Liver (tissue), 9 donors: ENCODE measurements around the gene PEMT. TPM values are rescaled to one million over a fixed set of nuclear protein-coding genes. Genes with fewer than 3 reads are reported as not detected.

Experiments used
- DNase-seq: peaks from one replicate; pipeline ENCODE4 v3.0.0-alpha.2; 2017; ENCODE audit warnings: low spot score
- H3K27ac ChIP-seq, 2 donors: one replicate each; pipeline ENCODE4 v1.7.0; 2013; ENCODE audit warnings: inconsistent platforms in 2 of 2, low read length in 2 of 2, control low read depth in 1 of 2, low read depth in 1 of 2, mild to moderate bottlenecking in 1 of 2
- H3K27me3 ChIP-seq, 4 donors: one replicate each; pipeline versions ENCODE4 v1.6.1 to v1.7.0; 2013; ENCODE audit warnings: low read length in 3 of 4, inconsistent platforms in 1 of 4, mild to moderate bottlenecking in 1 of 4, moderate library complexity in 1 of 4; ENCODE audit not compliant: control insufficient read depth in 4 of 4, insufficient read depth in 4 of 4
- H3K36me3 ChIP-seq, 4 donors: one replicate each; pipeline versions ENCODE4 v1.6.1 to v1.7.0; 2013; ENCODE audit warnings: low read length in 3 of 4, mild to moderate bottlenecking in 3 of 4, low read depth in 1 of 4, moderate library complexity in 1 of 4; ENCODE audit not compliant: control insufficient read depth in 4 of 4, insufficient read depth in 3 of 4
- H3K4me1 ChIP-seq, 4 donors: one replicate each; pipeline versions ENCODE4 v1.6.1 to v1.7.0; 2013; ENCODE audit warnings: low read length in 3 of 4, mild to moderate bottlenecking in 3 of 4, moderate library complexity in 1 of 4; ENCODE audit not compliant: control insufficient read depth in 4 of 4, insufficient read depth in 4 of 4
- H3K4me3 ChIP-seq, 3 donors: one replicate each; pipeline versions ENCODE4 v1.6.1 to v1.7.0; 2013; ENCODE audit warnings: low read length in 3 of 3, control low read depth in 1 of 3, low read depth in 1 of 3, mild to moderate bottlenecking in 1 of 3
- H3K9ac ChIP-seq, 2 donors: one replicate each; pipeline ENCODE4 v1.7.0; 2013; ENCODE audit warnings: low read length in 2 of 2, mild to moderate bottlenecking in 2 of 2, moderate library complexity in 2 of 2, control low read depth in 1 of 2, low read depth in 1 of 2
- H3K9me3 ChIP-seq, 4 donors: one replicate each; pipeline versions ENCODE4 v1.6.1 to v1.7.0; 2013; ENCODE audit warnings: low read length in 3 of 4; ENCODE audit not compliant: control insufficient read depth in 4 of 4
- EGR1 ChIP-seq, 2 donors: IDR thresholded peaks; 2 replicates each; pipeline ENCODE4 v1.6.1; 2016 to 2018; ENCODE audit warnings: antibody characterized with exemption in 2 of 2, low read depth in 2 of 2
- FOXA2 ChIP-seq: IDR thresholded peaks from 2 replicates; pipeline ENCODE4 v1.6.1; 2016; ENCODE audit warnings: antibody characterized with exemption
- GABPA ChIP-seq, 2 donors: IDR thresholded peaks in 1 of 2; conservative IDR thresholded peaks in 1 of 2; 2 replicates each; pipeline ENCODE4 v1.6.1; 2016; ENCODE audit warnings: antibody characterized with exemption in 2 of 2, mild to moderate bottlenecking in 1 of 2, moderate library complexity in 1 of 2
- HNF4G ChIP-seq: IDR thresholded peaks from 2 replicates; pipeline ENCODE4 v1.6.1; 2016; ENCODE audit warnings: antibody characterized with exemption
- RAD21 ChIP-seq, 2 donors: IDR thresholded peaks; 2 replicates each; pipeline ENCODE4 v1.6.1; 2016; ENCODE audit warnings: antibody characterized with exemption in 2 of 2, mild to moderate bottlenecking in 2 of 2
- RXRA ChIP-seq, 2 donors: IDR thresholded peaks; 2 replicates each; pipeline ENCODE4 v1.6.1; 2017 to 2018; ENCODE audit warnings: antibody characterized with exemption in 2 of 2, mild to moderate bottlenecking in 1 of 2
- TAF1 ChIP-seq: conservative IDR thresholded peaks from 2 replicates; pipeline ENCODE4 v1.6.1; 2016; ENCODE audit warnings: antibody characterized with exemption, mild to moderate bottlenecking
- WGBS: extraction: QIAGEN DNeasy Blood & Tissue Kit; methylation state at CpG from one replicate; pipeline ENCODE4 v1.1.7; 2013; 5-methylcytosine and 5-hydroxymethylcytosine counted together
- polyA plus RNA-seq, 2 donors: library from polyadenylated mRNA; stranded (reverse) in 1 of 2; unstranded in 1 of 2; fragments of 200-250 nt in 1 of 2; fragments of >200 nt in 1 of 2; fragmentation: Nextera tagmentation in 1 of 2; extraction: Ambion mirVana in 1 of 2; gene quantifications; one replicate each; pipeline versions ENCODE4 v1.2.1 to v1.2.3, GENCODE V29; 2013 to 2015
- total RNA-seq, 2 donors: library from RNA; depleted of rRNA; stranded (reverse); fragments of >200 nt; gene quantifications; one replicate each; pipeline ENCODE4 v1.2.3, GENCODE V29; 2014
- TF ChIP-seq, protein P1 (sequence below): IDR thresholded peaks from 2 replicates; pipeline ENCODE4 v1.6.1; 2016; ENCODE audit warnings: antibody characterized with exemption
- TF ChIP-seq, protein P2 (sequence below): fragments of 150-350 bp; IDR thresholded peaks from 2 replicates; pipeline ENCODE4 v1.5.1; 2017; ENCODE audit warnings: improper control_type of control experiment, low read depth, low read length; ENCODE audit not compliant: missing input control
- TF ChIP-seq, protein P3 (sequence below): IDR thresholded peaks from 2 replicates; pipeline ENCODE4 v1.6.1; 2016; ENCODE audit warnings: antibody characterized with exemption
- donor health status: healthy.
- donor health status: healthy.
- donor health status: healthy.
- donor health status: healthy.
- donor health status: healthy.

Gene PEMT
- total and polyA plus RNA-seq, 4 donors: 64.6 to 211 (median 184) TPM

DNA sequence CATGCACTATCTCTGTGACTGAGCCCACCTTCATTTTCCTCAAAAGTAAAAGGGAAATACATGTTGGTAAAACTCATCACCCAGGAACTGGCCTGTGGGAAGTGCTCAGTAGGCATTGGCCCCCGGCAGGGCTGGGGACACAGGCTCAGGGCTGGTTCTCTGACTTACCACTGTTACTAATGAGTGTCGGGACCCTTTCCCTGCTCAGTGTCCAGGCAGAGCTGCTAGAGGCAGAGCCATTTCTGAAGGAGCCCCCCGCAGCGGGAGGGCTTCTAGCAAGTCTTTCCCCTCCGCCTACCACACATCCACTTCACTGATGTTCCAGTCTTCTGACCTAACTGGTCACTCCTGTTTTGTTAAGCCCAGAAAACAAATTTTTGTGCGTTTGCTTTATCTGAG lies 1.7 kb upstream of the PEMT start (continued):
- TF ChIP-seq, protein P1, sequence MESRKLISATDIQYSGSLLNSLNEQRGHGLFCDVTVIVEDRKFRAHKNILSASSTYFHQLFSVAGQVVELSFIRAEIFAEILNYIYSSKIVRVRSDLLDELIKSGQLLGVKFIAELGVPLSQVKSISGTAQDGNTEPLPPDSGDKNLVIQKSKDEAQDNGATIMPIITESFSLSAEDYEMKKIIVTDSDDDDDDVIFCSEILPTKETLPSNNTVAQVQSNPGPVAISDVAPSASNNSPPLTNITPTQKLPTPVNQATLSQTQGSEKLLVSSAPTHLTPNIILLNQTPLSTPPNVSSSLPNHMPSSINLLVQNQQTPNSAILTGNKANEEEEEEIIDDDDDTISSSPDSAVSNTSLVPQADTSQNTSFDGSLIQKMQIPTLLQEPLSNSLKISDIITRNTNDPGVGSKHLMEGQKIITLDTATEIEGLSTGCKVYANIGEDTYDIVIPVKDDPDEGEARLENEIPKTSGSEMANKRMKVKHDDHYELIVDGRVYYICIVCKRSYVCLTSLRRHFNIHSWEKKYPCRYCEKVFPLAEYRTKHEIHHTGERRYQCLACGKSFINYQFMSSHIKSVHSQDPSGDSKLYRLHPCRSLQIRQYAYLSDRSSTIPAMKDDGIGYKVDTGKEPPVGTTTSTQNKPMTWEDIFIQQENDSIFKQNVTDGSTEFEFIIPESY: no peak
- no peak for TF ChIP-seq HNF4G

DNA sequence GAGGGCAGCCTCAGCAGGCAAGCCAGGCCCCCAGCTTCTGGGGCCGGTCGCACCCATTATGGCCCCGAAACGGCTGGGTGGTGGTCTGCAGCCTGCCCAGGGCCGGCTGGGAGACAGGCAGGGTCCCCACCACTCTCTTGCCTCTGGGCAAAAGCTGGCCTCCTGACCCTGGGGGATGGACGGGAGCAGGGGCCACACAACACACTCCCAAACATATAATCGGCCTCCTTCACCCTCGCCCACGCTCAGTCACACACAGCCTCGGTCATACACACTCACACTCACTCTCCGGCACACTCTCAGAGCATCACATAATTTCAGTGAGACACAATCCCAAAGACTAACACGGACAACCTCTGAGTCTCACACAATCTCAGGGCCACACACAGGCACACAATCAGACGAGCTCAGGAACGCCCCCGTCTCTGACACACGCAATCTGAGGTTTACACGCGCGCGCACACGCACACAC lies 589 bp downstream of the PEMT start:
- no peaks in the 10 kb centered on the region for H3K9me3 ChIP-seq
- 5% methylated on average over 21 of the region's 21 CpGs for WGBS
- no peaks in the 10 kb centered on the region for H3K27me3 ChIP-seq
- DNase-seq: no peak
- TF ChIP-seq, protein P2, sequence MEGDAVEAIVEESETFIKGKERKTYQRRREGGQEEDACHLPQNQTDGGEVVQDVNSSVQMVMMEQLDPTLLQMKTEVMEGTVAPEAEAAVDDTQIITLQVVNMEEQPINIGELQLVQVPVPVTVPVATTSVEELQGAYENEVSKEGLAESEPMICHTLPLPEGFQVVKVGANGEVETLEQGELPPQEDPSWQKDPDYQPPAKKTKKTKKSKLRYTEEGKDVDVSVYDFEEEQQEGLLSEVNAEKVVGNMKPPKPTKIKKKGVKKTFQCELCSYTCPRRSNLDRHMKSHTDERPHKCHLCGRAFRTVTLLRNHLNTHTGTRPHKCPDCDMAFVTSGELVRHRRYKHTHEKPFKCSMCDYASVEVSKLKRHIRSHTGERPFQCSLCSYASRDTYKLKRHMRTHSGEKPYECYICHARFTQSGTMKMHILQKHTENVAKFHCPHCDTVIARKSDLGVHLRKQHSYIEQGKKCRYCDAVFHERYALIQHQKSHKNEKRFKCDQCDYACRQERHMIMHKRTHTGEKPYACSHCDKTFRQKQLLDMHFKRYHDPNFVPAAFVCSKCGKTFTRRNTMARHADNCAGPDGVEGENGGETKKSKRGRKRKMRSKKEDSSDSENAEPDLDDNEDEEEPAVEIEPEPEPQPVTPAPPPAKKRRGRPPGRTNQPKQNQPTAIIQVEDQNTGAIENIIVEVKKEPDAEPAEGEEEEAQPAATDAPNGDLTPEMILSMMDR: no peak
- TF ChIP-seq GABPA (IDR thresholded peaks at IDR 0.05 in 1 of 2, conservative IDR thresholded peaks at IDR 0.05 in 1 of 2) (no peak), TAF1 (no peak), EGR1 (IDR thresholded peaks at IDR 0.05; ENCODE audit: low read depth in 2 of 2) (peak in 1 of 2 donors; percentile 14)
- H3K9ac ChIP-seq: peak overlapping the region; percentile 49 to 60
- H3K4me1 ChIP-seq: peaks cover 8 to 24% (median 20%) of the 10 kb centered on the region in 4 donors
- H3K36me3 ChIP-seq: no peaks in the 10 kb centered on the region
- peak overlapping the region; percentile 67 to 93 for H3K27ac ChIP-seq
- H3K4me3 ChIP-seq: peak overlapping the region; percentile 18 to 77 (median 74)

DNA sequence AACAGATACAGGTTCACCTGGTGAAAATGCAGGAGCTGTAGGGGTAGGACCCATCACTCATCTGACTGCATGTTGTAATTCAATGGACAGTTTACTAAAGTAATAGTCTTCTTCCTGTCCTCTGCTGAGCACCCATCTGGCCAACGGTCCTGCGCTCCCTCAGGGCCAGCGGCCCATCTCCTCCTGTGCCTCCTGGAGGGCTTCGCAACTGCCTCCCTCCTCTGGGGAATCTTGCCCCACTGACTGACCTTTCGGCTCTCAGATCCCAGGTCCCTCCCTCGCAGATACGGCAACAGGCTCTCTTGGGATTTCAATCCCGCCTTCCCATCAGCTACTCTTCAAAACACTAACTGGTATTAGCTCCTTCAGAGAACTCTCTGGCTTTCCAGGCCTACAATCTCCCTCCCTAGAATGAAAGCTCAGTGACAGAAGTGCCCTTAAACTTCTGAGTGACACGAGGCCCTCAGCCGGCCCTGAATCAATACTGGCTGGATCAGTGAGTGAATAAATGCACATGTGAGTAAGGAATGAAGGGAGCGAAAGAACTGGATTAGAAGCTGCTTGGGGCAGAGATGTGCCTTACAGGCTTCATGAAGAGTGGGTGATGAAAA lies 1.3 kb downstream of the PEMT start:
- TF ChIP-seq, protein P1: no peak
- TF ChIP-seq, protein P3, sequence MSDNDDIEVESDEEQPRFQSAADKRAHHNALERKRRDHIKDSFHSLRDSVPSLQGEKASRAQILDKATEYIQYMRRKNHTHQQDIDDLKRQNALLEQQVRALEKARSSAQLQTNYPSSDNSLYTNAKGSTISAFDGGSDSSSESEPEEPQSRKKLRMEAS: no peak
- TF ChIP-seq RXRA (IDR thresholded peaks at IDR 0.05) (no peak), RAD21 (IDR thresholded peaks at IDR 0.05) (no peak), FOXA2 (no peak), TAF1 (no peak)
- TF ChIP-seq, protein P2: no peak
- Histone ChIP-seq H3K9ac (peak overlapping the region in 1 of 2 donors; percentile 60), H3K4me3 (peak overlapping the region in 2 of 3 donors; percentile 74 to 77), H3K4me1 (peaks cover 8 to 24% (median 20%) of the 10 kb centered on the region in 4 donors), H3K36me3 (no peaks in the 10 kb centered on the region), H3K9me3 (no peaks in the 10 kb centered on the region), H3K27me3 (no peaks in the 10 kb centered on the region), H3K27ac (peak overlapping the region; percentile 67 to 93)
- DNase-seq: no peak
- 69% methylated on average over 11 of the region's 11 CpGs for WGBS
